SK-N-SH treated with all-trans-retinoic acid at 6 μM for 48 hours (cell line): ENCODE results near the gene CDH16.

Experiments
- TSHZ2 ChIP-seq: fragments of 250-450 bp; sonication (Bioruptor Pico); IDR thresholded peaks from 2 replicates; pipeline ENCODE4 v1.5.0; 2020; ENCODE audit warnings: mild to moderate bottlenecking, moderate library complexity
- ZFP30 ChIP-seq: fragments of 450-650 bp; formaldehyde crosslinking; IDR thresholded peaks from 2 replicates; pipeline ENCODE4 v1.5.0; 2022; ENCODE audit warnings: mild to moderate bottlenecking, moderate library complexity
- TF ChIP-seq, protein P1 (sequence below): fragments of 250-450 bp; sonication (Bioruptor Pico); IDR thresholded peaks from 2 replicates; pipeline ENCODE4 v1.8.0; 2020; ENCODE audit warnings: mild to moderate bottlenecking, moderate library complexity, borderline replicate concordance

- TF ChIP-seq, protein P1, sequence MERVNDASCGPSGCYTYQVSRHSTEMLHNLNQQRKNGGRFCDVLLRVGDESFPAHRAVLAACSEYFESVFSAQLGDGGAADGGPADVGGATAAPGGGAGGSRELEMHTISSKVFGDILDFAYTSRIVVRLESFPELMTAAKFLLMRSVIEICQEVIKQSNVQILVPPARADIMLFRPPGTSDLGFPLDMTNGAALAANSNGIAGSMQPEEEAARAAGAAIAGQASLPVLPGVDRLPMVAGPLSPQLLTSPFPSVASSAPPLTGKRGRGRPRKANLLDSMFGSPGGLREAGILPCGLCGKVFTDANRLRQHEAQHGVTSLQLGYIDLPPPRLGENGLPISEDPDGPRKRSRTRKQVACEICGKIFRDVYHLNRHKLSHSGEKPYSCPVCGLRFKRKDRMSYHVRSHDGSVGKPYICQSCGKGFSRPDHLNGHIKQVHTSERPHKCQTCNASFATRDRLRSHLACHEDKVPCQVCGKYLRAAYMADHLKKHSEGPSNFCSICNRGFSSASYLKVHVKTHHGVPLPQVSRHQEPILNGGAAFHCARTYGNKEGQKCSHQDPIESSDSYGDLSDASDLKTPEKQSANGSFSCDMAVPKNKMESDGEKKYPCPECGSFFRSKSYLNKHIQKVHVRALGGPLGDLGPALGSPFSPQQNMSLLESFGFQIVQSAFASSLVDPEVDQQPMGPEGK (CRISPR knock-in tag): no peak
- TF ChIP-seq TSHZ2 (CRISPR knock-in tag) (no peak), ZFP30 (no peak)
These were observed 3.6 kb downstream of the CDH16 start for GRCh38 chr16:66915041-66915440.
